Right cardiac atrium (tissue), 5 donors: ENCODE results near the gene KIF26A. TPM values are rescaled to one million over a fixed set of nuclear protein-coding genes. Genes with fewer than 3 reads are reported as not detected.

Experiments
- ATAC-seq, 2 donors: fragments of 200-7000 bp; cut with Tn5 transposase; one replicate each; pipeline versions ENCODE4 v1.8.0 to v1.9.1; 2020; ENCODE audit warnings: moderate library complexity in 2 of 2, mild to moderate bottlenecking in 1 of 2
- DNase-seq, 3 donors: peaks; one replicate each; pipeline ENCODE4 v3.0.0-alpha.2; 2020
- H3K27ac ChIP-seq: one replicate; pipeline ENCODE4 v1.5.1; 2013; ENCODE audit warnings: mild to moderate bottlenecking, low read length, control low read depth, moderate library complexity
- H3K27me3 ChIP-seq: one replicate; pipeline ENCODE4 v1.6.1; 2013; ENCODE audit not compliant: control insufficient read depth, insufficient read depth
- H3K4me1 ChIP-seq: one replicate; pipeline ENCODE4 v1.6.1; 2013; ENCODE audit warnings: low read length; ENCODE audit not compliant: control insufficient read depth, insufficient read depth
- H3K4me3 ChIP-seq: one replicate; pipeline ENCODE4 v1.5.1; 2013; ENCODE audit warnings: low read length, control low read depth
- H3K9me3 ChIP-seq: one replicate; pipeline ENCODE4 v1.6.1; 2013; ENCODE audit warnings: low read length; ENCODE audit not compliant: control insufficient read depth
- WGBS: extraction: QIAGEN DNeasy Blood & Tissue Kit; methylation state at CpG from one replicate; pipeline ENCODE4 v1.1.7; 2013; 5-methylcytosine and 5-hydroxymethylcytosine counted together
- intact Hi-C, 4 donors: fragments of 100-400 bp; cut with DNase I; formaldehyde crosslinking; loops; one replicate each; pipeline versions ENCODE4 v1.11.0 to v1.14.0; 2022 to 2023
- polyA plus RNA-seq: library from polyadenylated mRNA; stranded (reverse); fragments of 200-250 nt; gene quantifications from one replicate; pipeline ENCODE4 v1.2.3, GENCODE V29; 2013
- total RNA-seq, 4 donors: library from RNA; stranded (reverse); fragmentation: NEBNext Ultra II Directional; extraction: Animal tissue kit (Norgen Biotek cat#: 25700); gene quantifications; one replicate each; pipeline ENCODE4 v1.2.1, GENCODE V29; 2021
- donor health status: healthy with polysubstance abuse.
- donor health status: DM: no; HTN: yes; CAD: no.
- donor health status: DM: no; HTN: no; CAD: no.
- donor health status: DM: no; HTN: yes; CAD: no; lungs with severe emphysema.
- donor health status: DM: yes; HTN: yes; CAD: no.

Gene KIF26A
- total and polyA plus RNA-seq, 5 donors: 7.1 to 10.6 (median 9.7) TPM

DNA sequence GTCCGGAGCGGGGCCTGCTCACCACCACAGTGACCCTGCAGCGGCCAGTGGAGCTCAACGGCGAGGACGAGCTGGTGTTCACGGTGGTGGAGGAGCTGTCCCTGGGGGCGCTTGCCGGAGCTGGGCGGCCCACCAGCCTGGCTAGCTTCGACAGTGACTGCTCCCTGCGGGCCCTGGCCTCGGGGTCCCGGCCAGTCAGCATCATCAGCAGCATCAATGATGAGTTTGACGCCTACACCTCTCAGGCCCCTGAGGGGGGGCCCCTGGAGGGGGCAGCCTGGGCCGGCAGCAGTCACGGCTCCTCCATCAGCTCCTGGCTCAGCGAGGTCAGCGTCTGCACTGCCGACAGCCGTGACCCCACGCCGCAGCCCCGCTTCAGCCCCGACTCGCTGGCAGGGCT, 37.4 kb downstream of the KIF26A start:
- 90% methylated on average over 26 of the region's 26 CpGs for WGBS
- ATAC-seq (no peak), DNase-seq (no peak)
- Histone ChIP-seq H3K4me3 (no peak overlapping the region), H3K4me1 (no peaks in the 10 kb centered on the region), H3K27ac (no peak overlapping the region), H3K27me3 (no peaks in the 10 kb centered on the region), H3K9me3 (no peaks in the 10 kb centered on the region)
- intact Hi-C loops: no loop called here

DNA sequence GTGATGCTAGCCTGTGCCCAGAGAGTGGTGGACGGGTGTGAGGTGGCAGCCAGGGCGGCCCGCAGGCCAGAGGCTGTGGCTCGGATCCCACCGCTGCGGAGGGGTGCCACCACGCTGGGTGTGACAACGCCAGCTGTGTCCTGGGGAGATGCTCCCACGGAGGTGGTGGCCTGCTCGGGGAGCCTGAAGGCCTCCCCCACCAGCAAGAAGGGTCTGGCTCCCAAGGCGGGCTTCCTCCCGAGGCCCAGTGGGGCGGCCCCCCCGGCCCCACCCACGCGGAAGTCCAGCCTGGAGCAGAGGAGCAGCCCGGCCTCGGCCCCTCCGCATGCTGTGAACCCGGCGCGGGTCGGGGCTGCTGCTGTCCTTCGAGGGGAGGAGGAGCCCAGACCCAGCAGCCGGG, 38.2 kb downstream of the KIF26A start:
- intact Hi-C loops: no loop called here
- Histone ChIP-seq H3K4me3 (no peak overlapping the region), H3K27me3 (no peaks in the 10 kb centered on the region), H3K27ac (no peak overlapping the region), H3K9me3 (no peaks in the 10 kb centered on the region), H3K4me1 (no peaks in the 10 kb centered on the region)
- WGBS: 90% methylated on average over 25 of the region's 25 CpGs
- DNase-seq (no peak), ATAC-seq (no peak)

GRCh38 chr14:104177411-104177810, 39.0 kb downstream of the KIF26A start:
- H3K4me3 ChIP-seq: no peak overlapping the region
- no peaks in the 10 kb centered on the region for H3K9me3 ChIP-seq
- H3K27ac ChIP-seq: no peak overlapping the region
- no peak for ATAC-seq
- H3K27me3 ChIP-seq: no peaks in the 10 kb centered on the region
- 94% methylated on average over 38 of the region's 38 CpGs for WGBS
- no peak for DNase-seq
- intact Hi-C loops: no loop called here
- no peaks in the 10 kb centered on the region for H3K4me1 ChIP-seq

GRCh38 chr14:104178279-104178678, 39.9 kb downstream of the KIF26A start:
- DNase-seq: peak; percentile 60 to 89 (median 84)
- WGBS: 51% methylated on average over 23 of the region's 23 CpGs
- Histone ChIP-seq H3K27ac (no peak overlapping the region), H3K4me3 (no peak overlapping the region), H3K9me3 (no peaks in the 10 kb centered on the region), H3K4me1 (no peaks in the 10 kb centered on the region), H3K27me3 (no peaks in the 10 kb centered on the region)
- intact Hi-C loops: no loop called here
- peak; percentile 71 for ATAC-seq

DNA sequence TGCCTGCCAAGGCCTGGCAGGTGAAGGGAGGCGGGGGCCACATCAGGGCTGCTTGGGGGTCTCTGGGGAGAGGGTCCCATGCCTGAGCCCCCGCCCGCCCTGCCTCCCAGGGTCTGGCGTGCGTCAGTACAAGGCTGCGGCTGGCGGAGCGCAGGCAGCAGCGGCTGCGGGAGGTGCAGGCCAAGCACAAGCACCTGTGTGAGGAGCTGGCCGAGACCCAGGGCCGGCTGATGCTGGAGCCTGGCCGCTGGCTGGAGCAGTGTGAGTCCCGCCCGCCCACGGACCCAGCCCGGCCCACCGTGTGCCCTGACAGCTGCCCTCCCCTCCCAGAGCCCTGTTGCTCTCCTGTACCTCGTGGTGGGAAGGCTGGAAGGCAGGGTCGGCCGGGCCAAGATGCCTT, 40.7 kb downstream of the KIF26A start:
- WGBS: 79% methylated on average over 21 of the region's 21 CpGs
- no peaks in the 10 kb centered on the region for H3K27me3 ChIP-seq

GRCh38 chr14:104179564-104180129, 41.3 kb downstream of the KIF26A start:
- Histone ChIP-seq H3K4me1 (no peaks in the 10 kb centered on the region), H3K9me3 (no peaks in the 10 kb centered on the region), H3K4me3 (no peak overlapping the region), H3K27me3 (no peaks in the 10 kb centered on the region), H3K27ac (no peak overlapping the region)
- no peak for ATAC-seq
- intact Hi-C loops: no loop called here
- DNase-seq: peak in 2 of 3 donors; percentile 17 to 61
- WGBS: 91% methylated on average over 42 of the region's 42 CpGs

More for the DNA sequence above, 40.7 kb downstream of the KIF26A start:
- no peaks in the 10 kb centered on the region for H3K4me1 ChIP-seq
- no peaks in the 10 kb centered on the region for H3K9me3 ChIP-seq
- intact Hi-C loops: no loop called here
- no peak overlapping the region for H3K27ac ChIP-seq
- no peak for ATAC-seq
- no peak for DNase-seq
- no peak overlapping the region for H3K4me3 ChIP-seq

GRCh38 chr14:104180561-104181165, 42.3 kb downstream of the KIF26A start:
- Histone ChIP-seq H3K4me3 (no peak overlapping the region), H3K27me3 (no peaks in the 10 kb centered on the region), H3K4me1 (no peaks in the 10 kb centered on the region), H3K27ac (no peak overlapping the region), H3K9me3 (no peaks in the 10 kb centered on the region)
- WGBS: 79% methylated on average over 26 of the region's 26 CpGs
- peak in 2 of 3 donors; percentile 22 to 44 for DNase-seq
- intact Hi-C loops: no loop called here
- no peak for ATAC-seq

- H3K27me3 ChIP-seq: no peaks in the 10 kb centered on the region
These were observed 43.6 kb downstream of the KIF26A start for GRCh38 chr14:104181761-104182530.

GRCh38 chr14:104182857-104183425, 44.6 kb downstream of the KIF26A start:
- no peaks in the 10 kb centered on the region for H3K9me3 ChIP-seq
- no peaks in the 10 kb centered on the region for H3K27me3 ChIP-seq
- H3K4me1 ChIP-seq: no peaks in the 10 kb centered on the region
- intact Hi-C loops: no loop called here
- no peak overlapping the region for H3K27ac ChIP-seq
- DNase-seq (peak in 1 of 3 donors; percentile 49), ATAC-seq (no peak)
- 95% methylated on average over 16 of the region's 16 CpGs for WGBS
- no peak overlapping the region for H3K4me3 ChIP-seq

More at GRCh38 chr14:104181761-104182530, 43.6 kb downstream of the KIF26A start:
- Histone ChIP-seq H3K4me3 (no peak overlapping the region), H3K27ac (no peak overlapping the region), H3K9me3 (no peaks in the 10 kb centered on the region), H3K4me1 (no peaks in the 10 kb centered on the region)
- ATAC-seq: no peak
- whole genome bisulfite sequencing: 83% methylated on average over 27 of the region's 27 CpGs
- intact Hi-C loops: no loop called here
- peak in 1 of 3 donors; percentile 62 for DNase-seq

- Histone ChIP-seq H3K27ac (no peak overlapping the region), H3K4me3 (no peak overlapping the region), H3K9me3 (no peaks in the 10 kb centered on the region), H3K27me3 (no peaks in the 10 kb centered on the region), H3K4me1 (no peaks in the 10 kb centered on the region)
- intact Hi-C loops: no loop called here
- ATAC-seq: peak in 1 of 2 donors; percentile 0
- 80% methylated on average over 13 of the region's 13 CpGs for WGBS
- DNase-seq: no peak
These were observed 45.4 kb downstream of the KIF26A start for GRCh38 chr14:104183796-104184195.

GRCh38 chr14:104184506-104184905, 46.1 kb downstream of the KIF26A start:
- intact Hi-C loops: no loop called here
- Histone ChIP-seq H3K4me1 (no peaks in the 10 kb centered on the region), H3K27ac (peak overlapping the region; percentile 23), H3K4me3 (no peak overlapping the region), H3K27me3 (no peaks in the 10 kb centered on the region), H3K9me3 (no peaks in the 10 kb centered on the region)
- WGBS: 62% methylated on average over 12 of the region's 12 CpGs
- ATAC-seq: peak in 1 of 2 donors; percentile 17
- DNase-seq: no peak
